ENCODE results near the gene HAPSTR1.

The HAPSTR1 gene

GRCh38 chr16:9138731-9139501 lies 47.5 kb downstream of the HAPSTR1 start:
- H3K4me3 ChIP-seq (ENCODE audit: low read length) = peak overlapping the region; percentile 41
- TF ChIP-seq CTCF (conservative IDR thresholded peaks at IDR 0.05; ENCODE audit: low read length) = peak; percentile 94
- peak; percentile 52 for DNase-seq (ENCODE audit: low read depth)

- peak; percentile 43 for DNase-seq (ENCODE audit: low read depth)
- H3K4me3 ChIP-seq (ENCODE audit: low read length) = no peak overlapping the region
- TF ChIP-seq CTCF (conservative IDR thresholded peaks at IDR 0.05; ENCODE audit: low read length) = no peak
Observed at GRCh38 chr16:9139965-9140364, 48.5 kb downstream of the HAPSTR1 start.
